GM12864 (cell line): ENCODE data around the gene MYO3A.

ENCODE experiments used
- DNase-seq: peaks from one replicate; pipeline ENCODE4 v3.0.0-alpha.2; 2011; ENCODE audit warnings: low read depth
- H3K4me3 ChIP-seq: 2 replicates; pipeline ENCODE4 v1.5.1; 2011; ENCODE audit warnings: mild to moderate bottlenecking, low read depth, low read length, control low read depth
- CTCF ChIP-seq: IDR thresholded peaks from 2 replicates; pipeline ENCODE4 v1.5.1; 2011; ENCODE audit warnings: low read depth, mild to moderate bottlenecking, moderate library complexity, low read length, control low read depth, inconsistent platforms; ENCODE audit errors: missing control alignments

Gene MYO3A

DNA sequence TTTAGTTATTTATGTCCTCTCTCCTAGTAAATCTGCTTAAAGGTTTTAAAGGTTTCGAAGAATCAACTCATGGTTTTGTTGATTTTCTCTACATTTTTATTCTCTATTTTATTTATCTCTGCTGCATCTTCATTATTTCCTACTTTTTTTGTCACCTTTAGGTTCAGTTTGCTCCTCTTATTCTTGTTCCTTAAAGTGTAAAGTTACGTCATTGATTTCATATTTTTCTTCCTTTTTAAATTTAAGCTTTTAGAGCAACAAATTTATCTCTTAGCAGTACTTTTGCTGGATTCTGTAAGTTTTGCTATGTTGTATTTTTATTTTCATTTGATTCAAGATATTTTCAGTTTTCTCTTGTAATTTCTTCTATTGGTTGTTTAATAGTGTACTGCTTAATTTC lies 10.7 kb downstream of the MYO3A start:
- no peak for DNase-seq
- H3K4me3 ChIP-seq = no peak overlapping the region
- no peak for TF ChIP-seq CTCF

DNA sequence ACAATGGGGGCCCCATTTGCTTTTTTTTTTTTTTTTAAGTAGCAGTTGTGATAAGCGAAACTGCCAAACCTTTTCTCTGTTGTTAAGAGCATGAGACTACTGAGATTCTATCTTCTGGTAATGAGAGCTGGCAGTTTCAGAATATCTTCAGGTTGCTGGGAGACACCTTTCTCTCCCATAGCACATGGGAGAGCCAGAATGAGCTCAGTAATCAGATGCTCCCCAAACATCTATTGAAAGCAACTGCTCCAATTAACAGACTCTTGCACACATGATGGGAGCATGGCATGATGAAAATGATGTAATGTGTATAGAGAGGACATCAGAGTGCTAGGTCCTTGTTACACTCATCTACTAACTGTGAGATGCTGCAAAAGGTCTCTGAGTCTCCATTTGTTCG lies 18.8 kb downstream of the MYO3A start:
- no peak overlapping the region for H3K4me3 ChIP-seq
- no peak for DNase-seq
- no peak for TF ChIP-seq CTCF

GRCh38 chr10:25954851-25955250 lies 20.8 kb downstream of the MYO3A start:
- no peak for DNase-seq
- H3K4me3 ChIP-seq = no peak overlapping the region
- no peak for TF ChIP-seq CTCF

GRCh38 chr10:25959540-25960232 lies 25.7 kb downstream of the MYO3A start:
- no peak for DNase-seq
- H3K4me3 ChIP-seq = no peak overlapping the region
- no peak for TF ChIP-seq CTCF

- H3K4me3 ChIP-seq = no peak overlapping the region
- no peak for TF ChIP-seq CTCF
- no peak for DNase-seq
Observed at GRCh38 chr10:25965584-25965983, 31.6 kb downstream of the MYO3A start.

DNA sequence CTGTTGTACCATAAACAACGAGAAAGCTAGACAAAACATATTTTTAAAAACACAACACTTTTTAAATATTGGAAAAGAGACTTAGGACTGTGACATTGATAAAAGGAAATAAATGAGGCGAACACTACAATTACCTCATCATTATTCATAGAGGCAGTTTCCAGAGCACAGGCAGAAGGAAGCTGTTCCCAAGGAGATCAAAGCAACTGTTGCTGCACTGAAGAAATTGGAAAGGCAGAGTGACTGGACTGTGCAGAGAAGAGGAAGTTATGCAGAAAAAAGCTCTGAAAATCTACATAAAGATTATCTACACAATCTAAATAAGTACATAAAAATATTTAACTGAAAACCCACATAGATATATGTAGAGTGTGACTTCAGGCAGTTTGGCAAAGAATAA lies 32.8 kb downstream of the MYO3A start:
- DNase-seq = no peak
- no peak overlapping the region for H3K4me3 ChIP-seq
- no peak for TF ChIP-seq CTCF

DNA sequence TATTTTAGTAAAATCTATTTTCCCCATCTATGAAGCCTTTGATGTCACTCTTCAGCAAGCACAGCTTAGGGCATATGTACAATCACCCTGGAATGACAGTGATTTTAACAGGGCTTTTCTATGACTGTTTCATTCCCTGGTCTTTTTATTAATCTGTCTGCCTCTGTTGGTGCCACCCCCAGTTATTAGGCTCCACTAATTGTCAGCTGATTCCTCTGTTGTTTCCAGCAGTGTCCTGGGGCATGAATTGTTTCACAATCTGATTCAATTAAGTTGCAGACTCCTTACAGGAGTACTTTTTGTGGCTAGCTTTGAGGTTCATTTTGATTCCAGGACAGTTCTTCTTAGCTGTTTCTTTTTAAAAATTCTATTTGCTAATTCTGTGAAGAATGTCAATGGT lies 38.6 kb downstream of the MYO3A start:
- TF ChIP-seq CTCF = no peak
- DNase-seq = no peak
- H3K4me3 ChIP-seq = no peak overlapping the region
